GM18868 (cell line): ENCODE data around the gene CYSLTR2.
"Not testable (repeated sequence)": the region's sequence is repeated elsewhere in the genome, so short reads cannot be mapped to it uniquely, and the experiment has no call there.

ENCODE experiments used
- ATAC-seq: cut with Tn5 transposase; IDR thresholded peaks from one replicate; pipeline ENCODE4 v1.9.1; 2021; ENCODE audit warnings: mild to moderate bottlenecking, moderate library complexity; ENCODE audit not compliant: unreplicated experiment

The CYSLTR2 gene

DNA sequence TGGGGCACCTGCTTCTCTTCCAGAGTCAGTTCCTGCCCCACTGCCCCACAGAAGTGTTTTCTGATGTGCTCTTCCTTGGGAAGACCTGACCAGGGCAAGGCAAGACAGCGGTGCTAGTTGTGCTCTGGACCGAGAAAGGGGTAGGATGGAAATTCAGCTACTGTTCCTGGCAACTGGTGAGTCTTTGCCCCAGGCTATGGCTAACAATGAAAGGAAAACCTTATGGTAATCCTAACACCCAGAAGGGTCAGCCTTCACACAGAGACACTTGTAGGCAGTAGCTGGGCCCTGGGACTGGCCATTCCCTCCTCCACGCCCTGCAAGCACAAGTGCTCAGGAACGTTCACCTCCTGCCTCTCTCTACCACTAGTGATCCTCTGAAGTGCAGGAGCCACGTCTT lies 9.6 kb upstream of the CYSLTR2 start:
- ATAC-seq, result no peak

GRCh38 chr13:48644951-48645350 lies 8.8 kb upstream of the CYSLTR2 start:
- ATAC-seq, result no peak

GRCh38 chr13:48645845-48646244 lies 7.9 kb upstream of the CYSLTR2 start:
- ATAC-seq, result no peak

DNA sequence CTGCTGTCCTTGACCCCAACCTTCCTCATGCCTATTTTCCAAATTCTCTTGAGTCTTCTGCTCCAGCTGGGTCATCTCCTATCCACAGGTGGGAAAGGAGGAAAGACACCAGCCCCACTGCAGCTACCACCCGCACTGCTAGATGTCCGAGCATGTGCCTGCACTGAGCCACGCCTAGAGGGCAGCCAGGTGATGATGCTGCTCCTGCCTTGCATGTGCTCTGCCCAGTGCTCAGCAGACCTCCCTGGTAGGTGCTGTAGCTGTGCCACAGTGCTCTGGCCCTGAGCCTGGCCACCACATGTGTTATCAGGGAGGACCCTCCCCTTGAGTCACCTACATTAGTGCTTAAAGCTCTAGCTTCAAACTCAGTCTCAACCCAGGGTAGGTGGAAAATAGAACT lies 6.9 kb upstream of the CYSLTR2 start:
- no peak for ATAC-seq

DNA sequence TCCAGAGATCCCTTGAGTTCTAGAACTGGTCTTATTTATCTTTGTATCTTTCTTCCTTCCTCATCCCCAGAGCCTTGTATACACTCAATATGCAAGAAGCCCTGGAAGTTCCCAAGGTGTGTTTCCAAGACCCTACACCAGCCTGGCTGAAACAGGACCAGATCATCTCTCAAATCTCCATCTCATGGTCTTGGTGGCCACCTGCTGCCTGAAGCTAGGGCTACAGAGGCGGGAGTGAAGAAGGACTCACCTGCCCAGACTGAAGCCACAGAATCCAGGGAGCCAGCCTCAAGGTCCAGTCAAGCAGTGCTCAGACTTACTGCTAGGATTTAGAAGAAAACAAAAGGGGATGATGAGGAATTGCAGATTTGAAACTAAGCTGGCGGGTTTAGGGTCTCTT lies 6.1 kb upstream of the CYSLTR2 start:
- ATAC-seq, result no peak

DNA sequence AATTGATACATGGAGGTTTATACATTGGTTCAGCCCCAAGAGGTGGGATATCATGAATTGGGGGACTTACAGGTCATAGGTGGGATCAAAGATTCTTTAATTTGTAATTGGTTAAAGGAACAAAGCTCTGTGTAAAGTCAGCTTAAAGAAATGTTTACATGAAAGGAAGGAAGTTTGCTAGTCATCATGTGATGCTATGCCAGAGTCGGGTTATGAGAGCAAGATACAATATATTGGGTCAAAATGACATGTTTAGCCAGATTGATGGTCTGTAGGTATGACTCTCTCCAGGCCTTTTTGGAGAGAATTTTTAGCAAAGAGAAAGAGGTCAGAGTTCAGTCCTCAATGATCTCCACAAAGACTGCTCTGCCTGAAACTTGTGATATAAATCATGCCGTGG lies 5.3 kb upstream of the CYSLTR2 start:
- ATAC-seq, result no peak

DNA sequence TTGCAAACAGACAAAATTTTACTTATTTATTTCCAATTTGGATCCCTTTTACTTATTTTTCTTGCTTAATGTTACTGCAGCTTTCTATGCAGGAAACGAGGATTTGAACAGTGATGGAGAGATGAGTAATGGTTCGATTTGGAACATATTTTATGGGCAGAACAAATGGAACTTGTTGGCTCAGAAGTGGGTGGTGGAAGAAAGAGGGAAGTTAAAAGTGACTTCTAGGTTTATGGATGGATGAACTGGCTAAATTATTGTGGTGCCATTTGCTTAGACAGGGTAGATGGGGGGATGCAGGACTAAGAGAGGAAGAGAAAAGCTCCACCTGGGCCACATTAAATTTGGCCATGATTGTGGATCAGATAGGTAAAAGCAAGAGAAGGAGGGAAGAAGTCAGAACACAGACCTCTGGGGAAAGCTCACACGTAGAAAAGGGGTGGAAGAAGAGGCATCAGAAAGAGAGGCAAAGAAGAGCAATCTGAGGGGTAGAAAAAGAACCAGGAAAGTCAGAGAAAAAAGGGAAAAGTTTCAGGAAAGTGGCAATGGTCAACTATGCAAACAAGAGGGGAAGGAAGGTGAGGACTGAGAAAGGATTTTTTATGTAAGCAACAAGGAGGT lies 768 bp upstream of the CYSLTR2 start:
- no peak for ATAC-seq

DNA sequence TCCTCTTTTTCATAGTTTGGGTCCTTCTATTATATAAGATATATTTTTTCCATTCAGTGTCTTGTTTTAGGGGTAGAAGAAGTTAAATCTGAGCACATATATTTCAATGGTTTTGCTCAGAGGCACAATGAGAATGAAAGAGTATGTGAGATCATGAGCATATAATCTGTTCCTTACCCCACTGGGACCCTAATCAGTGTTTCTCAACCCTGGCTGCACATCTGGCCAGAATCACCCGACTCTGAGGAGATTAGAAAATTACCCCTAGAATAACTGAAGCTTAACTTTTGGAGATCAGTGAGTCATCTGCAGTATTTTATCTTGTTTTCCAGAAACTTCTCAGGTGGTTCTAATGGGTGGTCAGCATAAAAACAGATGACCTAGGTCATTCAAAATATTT lies 782 bp downstream of the CYSLTR2 start:
- no peak for ATAC-seq

DNA sequence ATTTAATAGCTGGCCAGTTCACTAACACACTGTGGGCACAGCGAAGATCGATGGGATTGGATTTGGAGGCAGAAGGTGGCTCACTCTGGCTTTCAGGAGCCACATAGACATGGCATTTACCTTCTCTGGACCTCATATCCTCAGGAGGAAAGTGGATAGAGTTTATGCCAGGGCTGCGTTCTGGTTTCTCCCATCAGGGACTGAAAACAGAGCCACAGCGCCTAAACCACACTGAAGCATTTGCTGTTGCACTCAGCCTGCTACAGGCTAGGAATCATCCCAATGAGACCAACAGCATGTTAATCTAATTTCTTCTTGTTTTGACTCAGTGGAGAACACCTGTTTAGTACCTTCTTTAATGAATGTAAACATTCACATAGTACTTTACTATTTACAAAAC lies 1.6 kb downstream of the CYSLTR2 start:
- ATAC-seq, result no peak

GRCh38 chr13:48656608-48657007 lies 2.9 kb downstream of the CYSLTR2 start:
- ATAC-seq, result no peak

DNA sequence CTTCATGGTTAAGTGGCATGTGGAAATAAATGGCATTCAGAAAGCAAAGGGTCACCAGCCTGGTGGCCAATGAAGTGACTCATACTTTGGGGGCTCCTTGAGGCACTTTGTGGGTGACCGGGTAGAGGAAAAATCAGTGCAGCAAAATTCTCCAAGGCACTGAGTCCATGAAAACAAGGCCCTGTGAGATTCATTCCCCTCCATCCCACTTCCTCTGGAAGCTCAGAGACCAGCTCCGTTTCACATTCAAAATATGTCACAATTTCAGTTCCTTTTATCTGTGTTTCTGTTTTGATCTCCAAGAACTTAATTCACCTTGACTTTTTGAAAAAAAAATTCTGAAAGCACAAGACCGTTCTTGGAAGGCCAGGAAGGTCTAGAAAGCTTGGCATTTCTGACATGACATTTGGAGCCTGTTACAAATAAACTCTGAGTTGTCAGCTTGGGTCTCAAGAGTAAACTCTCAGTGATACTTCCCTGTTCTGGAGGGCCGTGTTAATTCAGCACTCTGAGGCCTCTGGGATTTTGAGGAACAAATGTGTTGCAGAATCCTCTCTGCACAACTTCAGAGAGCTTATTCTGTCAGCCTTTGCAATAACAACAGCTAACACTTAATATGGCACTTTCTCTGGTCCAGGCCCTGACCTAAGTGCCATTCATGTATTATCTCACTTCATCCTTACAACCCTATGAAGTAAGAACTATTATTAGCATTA lies 6.8 kb downstream of the CYSLTR2 start:
- peak; percentile 70 for ATAC-seq

GRCh38 chr13:48661107-48661506 lies 7.4 kb downstream of the CYSLTR2 start:
- no peak for ATAC-seq

GRCh38 chr13:48662226-48662625 lies 8.5 kb downstream of the CYSLTR2 start:
- ATAC-seq, result no peak

DNA sequence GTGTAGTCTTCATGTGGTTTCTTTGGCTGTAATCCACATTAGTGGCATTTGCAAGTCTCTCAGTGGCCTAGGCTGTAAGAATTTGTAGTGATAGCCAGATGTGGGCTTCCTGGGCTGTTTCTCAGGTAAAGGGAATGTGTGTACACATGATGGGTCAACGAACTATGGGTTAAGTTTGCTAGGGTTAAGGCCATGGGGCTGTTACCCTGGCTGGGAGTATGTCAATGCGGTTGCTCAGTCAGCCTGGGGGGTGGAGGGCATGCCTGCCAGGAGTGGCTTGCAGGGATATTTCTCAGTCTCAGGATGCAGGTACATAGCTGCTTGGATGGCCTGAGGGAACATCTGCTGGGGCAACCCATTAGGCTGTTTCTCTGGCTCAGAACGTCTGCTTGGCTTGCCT lies 13.4 kb downstream of the CYSLTR2 start:
- ATAC-seq, result no peak

- ATAC-seq, result not testable (repeated sequence)
Observed at GRCh38 chr13:48671421-48671820, 17.7 kb downstream of the CYSLTR2 start.

DNA sequence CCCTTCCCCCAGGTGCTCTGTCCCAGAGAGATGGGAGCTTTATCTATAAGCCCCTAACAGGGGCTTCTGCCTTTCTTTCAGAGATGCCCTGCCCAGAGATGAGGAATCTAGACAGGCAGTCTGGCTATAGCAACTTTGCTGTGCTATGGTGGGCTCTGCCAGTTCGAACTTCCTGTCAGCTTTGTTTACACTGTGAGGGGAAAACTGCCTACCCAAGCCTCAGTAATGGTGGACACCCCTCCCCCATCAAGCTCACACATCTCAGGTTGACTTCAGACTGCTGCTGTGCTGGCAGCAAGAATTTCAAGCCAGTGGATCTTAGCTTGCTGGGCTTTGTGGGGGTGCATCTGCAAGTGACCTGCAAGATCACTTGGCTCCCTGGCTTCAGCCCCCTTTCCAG lies 21.5 kb downstream of the CYSLTR2 start:
- ATAC-seq, result no peak

GRCh38 chr13:48678316-48678715 lies 24.6 kb downstream of the CYSLTR2 start:
- no peak for ATAC-seq

DNA sequence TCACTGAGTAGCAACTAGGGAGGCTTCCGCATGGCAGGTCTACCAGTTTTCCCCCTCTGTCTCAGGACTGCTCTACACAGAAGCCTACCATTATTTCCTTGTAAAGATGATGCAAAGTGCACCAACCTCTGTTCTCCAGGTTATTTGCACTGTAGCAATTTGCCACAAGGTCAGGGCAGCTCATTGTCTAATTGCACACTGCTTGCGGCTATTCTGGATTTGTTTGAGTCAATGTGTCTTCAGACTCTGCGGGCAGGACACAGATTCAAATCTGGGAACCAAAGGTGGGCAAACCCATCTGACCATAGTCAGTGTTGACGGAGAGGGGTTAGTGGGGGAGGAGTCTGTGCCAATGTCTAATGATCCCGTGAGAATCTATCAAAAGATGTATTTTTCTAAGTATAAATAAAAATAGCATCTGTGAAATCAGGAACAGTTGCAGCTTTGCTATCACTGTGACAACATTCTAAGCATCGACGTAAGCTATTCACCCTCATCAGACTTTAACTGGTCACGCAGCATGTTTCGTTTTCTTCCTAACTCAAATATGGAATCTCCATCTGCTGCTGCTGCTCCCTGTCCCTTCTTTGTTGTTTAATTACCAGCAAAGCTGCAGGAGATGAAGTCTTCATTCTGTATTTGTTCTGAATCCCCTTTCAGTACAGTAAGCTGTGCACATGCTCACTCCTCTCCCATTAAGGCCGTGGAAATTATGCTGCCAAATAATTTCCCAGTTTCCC lies 26.4 kb downstream of the CYSLTR2 start:
- no peak for ATAC-seq

- ATAC-seq, result no peak
Observed at GRCh38 chr13:48680756-48681392, 27.1 kb downstream of the CYSLTR2 start.

GRCh38 chr13:48681905-48682304 lies 28.2 kb downstream of the CYSLTR2 start:
- ATAC-seq, result no peak

GRCh38 chr13:48682436-48682835 lies 28.7 kb downstream of the CYSLTR2 start:
- no peak for ATAC-seq
